HG03196 (cell line): Measurements from ENCODE around the gene EDDM3A.
"Not testable (repeated sequence)": the region's sequence is repeated elsewhere in the genome, so short reads cannot be mapped to it uniquely, and the experiment has no call there.

ENCODE experiments used
- ATAC-seq: cut with Tn5 transposase; IDR thresholded peaks from one replicate; pipeline ENCODE4 v1.9.1; 2021; ENCODE audit not compliant: unreplicated experiment

Gene EDDM3A, protein sequence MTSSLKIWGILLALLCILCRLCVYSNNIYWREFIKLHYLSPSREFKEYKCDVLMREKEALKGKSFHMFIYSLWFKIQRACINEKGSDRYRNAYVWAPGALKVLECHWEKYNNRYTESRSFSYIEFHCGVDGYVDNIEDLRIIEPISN

DNA sequence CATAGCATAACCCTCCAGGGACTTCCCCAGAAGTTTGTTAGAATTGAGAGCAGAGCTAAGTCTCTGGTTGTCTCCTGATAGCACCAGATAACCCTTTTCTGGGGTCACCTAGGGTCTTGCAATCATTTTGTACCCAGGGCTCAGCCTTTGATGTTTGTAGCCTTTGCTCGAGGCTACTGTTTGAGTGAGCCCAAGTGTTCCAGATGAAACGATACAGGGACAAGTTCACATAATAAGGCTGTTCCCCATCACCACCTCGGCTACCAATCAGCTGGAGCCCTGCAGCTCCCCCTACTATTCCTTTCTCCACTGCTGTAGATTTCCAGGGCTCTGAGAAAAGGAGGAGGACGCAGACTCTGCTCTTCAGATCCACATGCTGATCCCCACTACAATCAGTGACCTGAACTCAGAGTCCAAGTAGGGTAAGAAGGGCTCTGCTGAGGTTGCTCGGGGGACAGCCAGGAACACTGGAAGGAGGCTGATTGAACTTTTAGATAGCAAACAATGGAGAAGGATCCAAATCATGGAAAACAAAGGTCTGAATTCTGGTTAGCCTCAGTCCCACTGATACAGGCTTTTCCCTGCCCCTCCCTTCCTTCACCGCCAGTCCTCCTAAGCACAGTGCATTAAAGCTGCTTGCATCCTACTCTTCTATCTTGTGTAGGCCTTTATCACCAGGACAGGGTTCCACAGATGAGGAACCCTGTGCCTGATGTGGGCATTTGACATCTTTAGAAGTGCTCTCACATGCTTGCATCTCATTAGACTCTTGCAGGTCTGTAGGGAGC lies at the start of gene EDDM3A:
TSS of gene EDDM3A (plus strand) at position 317 of the 788 bp plus-strand sequence. CDS start 1,694 bp downstream, outside the sequence.
- ATAC-seq: no peak

- no peak for ATAC-seq
Observed at GRCh38 chr14:20696764-20697163, 48.9 kb upstream of the EDDM3A start.

DNA sequence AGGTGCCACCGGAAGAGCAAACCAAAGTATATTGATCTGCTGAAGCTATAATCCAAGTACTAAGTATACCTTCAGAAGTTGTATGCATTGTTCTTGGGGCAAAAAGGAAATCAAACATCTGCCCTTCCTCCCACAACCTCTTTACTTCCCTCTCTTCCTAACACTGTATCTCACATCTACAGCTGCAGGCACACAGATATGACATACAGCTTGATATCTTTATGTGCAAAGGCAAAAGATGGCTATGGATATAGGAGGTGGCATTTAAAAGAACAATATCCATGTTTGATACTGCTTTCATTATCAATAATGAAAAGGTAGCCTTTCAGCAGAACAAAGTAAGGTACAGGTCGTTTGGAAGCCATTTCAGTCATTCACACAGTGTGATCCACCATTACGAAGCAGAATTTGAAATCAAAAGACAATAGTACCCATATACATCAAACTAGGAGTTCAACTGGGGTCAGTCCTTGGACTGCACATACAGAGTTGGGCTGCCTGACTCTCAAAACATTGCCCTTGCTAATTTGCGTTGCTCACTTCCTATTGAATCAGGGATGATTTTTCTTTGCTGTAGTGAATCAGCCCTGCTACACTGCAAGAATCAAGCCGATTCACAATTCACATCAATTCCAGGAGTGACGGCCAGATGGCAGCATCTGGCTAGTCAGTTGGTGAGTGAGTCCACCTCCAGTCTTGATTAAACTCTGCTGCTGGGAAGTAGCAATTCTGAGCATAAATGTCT lies 48.2 kb upstream of the EDDM3A start:
- no peak for ATAC-seq

GRCh38 chr14:20698018-20698329 lies 47.7 kb upstream of the EDDM3A start:
- ATAC-seq: no peak

DNA sequence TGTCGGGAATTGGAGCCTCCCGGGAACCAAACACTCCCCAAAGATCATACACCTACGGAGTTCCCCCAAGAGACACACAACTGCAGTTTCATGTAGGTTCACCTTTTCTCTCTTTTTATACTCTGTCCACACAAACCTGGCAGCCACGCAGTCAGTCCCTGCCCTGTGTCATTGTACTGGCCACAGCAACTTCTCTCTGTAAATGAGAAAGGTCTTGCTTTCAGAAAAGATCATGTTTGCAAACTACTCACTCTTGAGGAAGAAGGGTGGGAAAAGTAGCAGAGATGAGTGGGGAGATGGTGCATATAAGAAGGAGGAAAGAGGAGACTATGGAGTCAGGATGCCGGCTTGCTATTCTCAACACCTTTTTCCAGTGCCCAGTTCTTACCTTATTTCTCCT lies 46.8 kb upstream of the EDDM3A start:
- no peak for ATAC-seq

GRCh38 chr14:20699931-20700330 lies 45.8 kb upstream of the EDDM3A start:
- ATAC-seq: no peak

GRCh38 chr14:20700965-20701364 lies 44.7 kb upstream of the EDDM3A start:
- ATAC-seq: not testable (repeated sequence)

DNA sequence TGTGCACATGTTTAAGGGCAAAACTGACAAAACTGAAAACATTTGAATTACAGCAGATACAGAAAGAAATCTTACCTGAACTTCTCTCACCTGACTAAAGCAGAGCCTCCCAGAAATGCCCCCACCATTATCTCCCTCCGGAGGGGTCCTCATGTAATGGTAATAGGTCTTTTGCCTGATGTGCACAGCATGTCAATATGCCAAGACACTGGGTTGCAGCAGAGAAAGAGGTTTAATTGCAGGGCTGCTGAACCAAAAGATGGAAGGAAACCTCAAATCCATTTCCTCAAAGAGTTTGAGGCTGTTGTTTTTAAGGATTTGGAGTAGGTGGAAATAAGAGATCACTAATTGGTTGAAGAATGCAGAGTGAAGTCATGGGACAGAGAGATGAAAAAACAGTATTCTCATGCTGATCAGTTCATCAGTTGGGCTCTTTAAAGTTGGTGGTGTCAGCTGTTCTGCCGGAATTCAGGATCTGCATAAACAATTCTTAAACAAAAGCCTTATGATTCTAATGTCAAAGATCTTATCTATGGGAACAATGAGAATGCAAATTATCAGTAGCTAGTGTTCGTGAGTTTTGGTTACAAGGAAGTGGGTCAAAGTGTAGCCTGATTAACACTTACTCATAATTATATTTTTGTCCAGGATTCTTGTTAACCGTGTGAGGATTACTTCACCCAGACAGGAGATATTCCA lies 38.9 kb upstream of the EDDM3A start:
- ATAC-seq: no peak

- ATAC-seq: no peak
Observed at GRCh38 chr14:20707622-20708021, 38.1 kb upstream of the EDDM3A start.

- no peak for ATAC-seq
Observed at GRCh38 chr14:20711261-20711660, 34.4 kb upstream of the EDDM3A start.

DNA sequence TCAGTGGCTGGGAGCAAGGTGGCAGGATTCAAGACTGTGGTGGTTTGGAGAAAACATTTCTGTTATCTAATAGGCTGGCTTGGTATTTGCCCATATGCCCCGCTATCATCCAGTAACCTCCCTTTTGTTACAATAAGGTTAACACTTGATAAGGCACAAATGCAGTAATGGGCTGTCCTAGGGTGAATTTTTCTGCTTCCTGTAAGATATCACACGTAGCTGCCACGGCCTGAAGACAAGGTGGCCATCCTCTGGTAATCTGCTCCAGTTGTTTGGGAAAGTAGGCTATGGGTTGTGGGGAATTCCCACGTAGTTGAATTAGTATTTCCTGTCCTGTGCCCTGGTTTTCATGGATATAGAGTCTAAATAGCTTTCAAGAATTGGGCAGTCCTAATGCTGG lies 34.0 kb upstream of the EDDM3A start:
- no peak for ATAC-seq

DNA sequence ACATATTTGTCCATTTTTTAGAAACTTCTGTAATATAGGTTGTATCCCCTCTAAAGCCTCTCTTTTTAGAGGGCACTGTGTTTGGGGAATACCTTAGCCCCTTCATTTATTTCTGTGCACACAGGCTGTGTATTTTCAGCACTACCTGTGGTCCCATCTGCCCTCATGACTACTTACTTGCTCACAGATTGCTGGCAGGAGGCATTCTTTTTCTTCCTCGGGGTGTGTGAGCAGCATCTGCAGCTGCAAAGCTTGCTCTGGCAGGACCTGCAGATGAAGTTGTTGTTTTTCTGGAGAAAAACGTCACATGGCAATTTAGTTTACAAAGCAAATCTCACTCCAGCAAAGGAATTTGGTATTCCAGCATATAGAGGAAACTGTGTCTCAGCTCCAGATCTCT lies 32.8 kb upstream of the EDDM3A start:
- ATAC-seq: no peak

DNA sequence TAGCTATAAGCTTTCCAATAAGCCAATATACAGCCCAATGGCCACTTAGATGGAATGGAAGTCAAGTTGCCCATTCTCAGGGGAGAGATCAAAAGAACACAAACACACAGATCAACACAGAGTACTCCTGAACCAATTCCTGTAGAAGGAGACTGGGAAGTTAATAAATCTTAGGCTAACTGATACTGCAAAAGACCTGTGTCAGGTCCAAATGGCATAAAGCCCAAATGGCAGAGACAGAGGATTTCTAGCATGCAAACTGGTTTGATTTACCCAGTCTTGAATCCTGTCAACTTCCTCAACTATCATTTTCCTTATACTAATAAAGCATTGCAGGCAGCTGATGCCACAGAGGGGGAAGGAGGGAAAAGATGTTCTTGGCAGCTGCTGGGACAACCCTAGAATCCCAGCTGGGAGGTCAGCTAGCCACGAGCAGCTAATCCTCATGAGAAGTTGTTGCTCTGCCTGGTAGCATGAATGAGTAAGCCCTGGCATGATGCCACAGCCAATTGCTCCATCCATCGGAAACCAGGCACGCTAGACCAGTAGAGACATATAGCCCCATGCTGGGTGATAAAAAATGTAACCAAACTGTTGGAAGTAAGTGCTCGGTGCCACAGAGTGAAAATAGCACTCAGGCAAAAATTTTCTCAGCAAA lies 31.0 kb upstream of the EDDM3A start:
- no peak for ATAC-seq

DNA sequence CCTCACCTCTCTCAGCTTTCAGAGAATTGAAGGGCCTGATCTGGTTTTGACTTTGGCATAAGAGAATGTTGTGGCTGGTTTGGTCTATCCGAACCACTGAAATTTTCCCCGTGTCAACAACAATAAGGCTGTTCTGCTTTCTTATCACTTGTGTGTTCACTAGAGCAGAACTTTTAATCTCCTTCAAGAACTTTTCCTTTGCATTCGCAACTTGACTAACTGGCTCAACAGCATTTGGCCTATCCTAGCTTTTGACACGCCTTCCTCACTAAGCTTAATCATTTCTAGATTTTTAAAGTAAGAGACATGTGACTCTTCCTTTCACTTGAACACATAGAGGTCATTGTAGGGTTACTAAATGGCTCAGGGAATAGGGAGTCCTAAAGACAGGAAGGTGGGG lies 25.9 kb upstream of the EDDM3A start:
- ATAC-seq: no peak

GRCh38 chr14:20720741-20721140 lies 24.9 kb upstream of the EDDM3A start:
- no peak for ATAC-seq

DNA sequence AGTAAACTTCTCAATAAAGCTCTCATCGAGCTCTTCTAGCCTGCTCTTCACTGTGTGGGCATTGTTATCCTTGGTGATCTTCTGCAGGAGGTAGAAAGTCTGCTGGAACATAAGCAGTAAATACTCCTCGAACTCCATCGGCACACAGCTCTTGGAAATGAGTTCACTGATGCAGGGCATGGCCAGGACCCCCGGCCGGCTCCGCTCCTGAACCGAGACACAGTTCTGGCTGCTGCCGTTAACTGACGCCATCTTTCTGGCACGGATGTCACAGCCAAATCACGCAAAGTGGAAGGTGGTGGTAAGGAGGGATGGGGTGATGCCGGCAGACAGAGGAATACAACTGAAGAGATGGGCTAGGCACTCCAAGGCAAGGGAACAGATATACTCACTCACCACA lies 23.7 kb upstream of the EDDM3A start:
- no peak for ATAC-seq

GRCh38 chr14:20723488-20723887 lies 22.2 kb upstream of the EDDM3A start:
- ATAC-seq: no peak

GRCh38 chr14:20726121-20726520 lies 19.6 kb upstream of the EDDM3A start:
- ATAC-seq: not testable (repeated sequence)

DNA sequence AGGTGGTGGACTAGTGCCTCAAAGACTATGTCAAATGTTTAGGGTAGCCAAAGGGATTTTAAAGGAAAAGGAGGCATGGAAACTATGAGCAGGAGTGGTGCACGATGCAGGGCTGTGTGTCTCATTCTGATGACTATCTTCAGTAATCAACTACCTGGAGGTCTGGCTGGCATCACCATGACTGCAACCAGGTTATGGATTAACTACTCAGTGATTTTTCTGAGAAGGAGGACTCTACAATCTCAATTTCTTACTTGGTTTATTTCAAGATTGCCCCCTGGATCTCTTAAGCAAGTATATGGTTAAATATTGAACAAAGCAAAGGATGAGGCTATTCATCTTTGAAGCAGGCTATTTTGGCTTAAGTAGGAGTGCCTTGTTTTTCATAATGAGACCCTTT lies 19.2 kb upstream of the EDDM3A start:
- no peak for ATAC-seq

- no peak for ATAC-seq
Observed at GRCh38 chr14:20730891-20731290, 14.8 kb upstream of the EDDM3A start.

GRCh38 chr14:20732477-20732876 lies 13.2 kb upstream of the EDDM3A start:
- no peak for ATAC-seq
